Calu3 (cell line): ENCODE measurements around the gene CXCL6. TPM values are rescaled to one million over a fixed set of nuclear protein-coding genes. Genes with fewer than 3 reads are reported as not detected.
A peak's percentile ranks its signal among the peaks of the same experiment; 100 is the strongest.

Source experiments
- BruUV-seq: library from RNA; stranded (reverse); fragments of 400-500 nt; replicated peaks from 2 replicates; lab custom pipeline; 2021; lab: Mats Ljungman, UMichigan
- CTCF ChIA-PET: fragments of 300-600 bp; sonication (Branson Sonifier 250); formaldehyde crosslinking; loops from one replicate; lab custom pipeline; 2022; ENCODE audit warnings: antibody characterized with exemption; lab: Charles Lee
- DNase-seq: peaks from one replicate; pipeline ENCODE4 v3.0.0; 2022
- H3K27ac Mint-ChIP-seq: one replicate; pipeline ENCODE4 v1.8.0; 2022; ENCODE audit warnings: mixed read lengths; ENCODE audit not compliant: unreplicated experiment
- H3K27me3 Mint-ChIP-seq: one replicate; pipeline ENCODE4 v1.8.0; 2022; ENCODE audit warnings: mixed read lengths; ENCODE audit not compliant: unreplicated experiment
- H3K36me3 Mint-ChIP-seq: one replicate; pipeline ENCODE4 v1.8.0; 2022; ENCODE audit warnings: mild to moderate bottlenecking, moderate library complexity, mixed read lengths; ENCODE audit not compliant: insufficient read depth, unreplicated experiment
- H3K4me1 Mint-ChIP-seq: one replicate; pipeline ENCODE4 v1.8.0; 2022; ENCODE audit warnings: mild to moderate bottlenecking, low read depth, mixed read lengths; ENCODE audit not compliant: unreplicated experiment
- H3K4me3 Mint-ChIP-seq: one replicate; pipeline ENCODE4 v1.8.0; 2022; ENCODE audit warnings: mild to moderate bottlenecking, low read depth, moderate library complexity, mixed read lengths; ENCODE audit not compliant: unreplicated experiment
- H3K9me3 Mint-ChIP-seq: one replicate; pipeline ENCODE4 v1.8.0; 2022; ENCODE audit warnings: low read depth, mixed read lengths; ENCODE audit not compliant: unreplicated experiment
- CTCF ChIP-seq: fragments of 200-600 bp; IDR thresholded peaks from one replicate; pipeline ENCODE4 v1.8.0; 2022; ENCODE audit warnings: antibody characterized with exemption; ENCODE audit not compliant: unreplicated experiment
- intact Hi-C: fragments of 100-400 bp; cut with micrococcal nuclease; formaldehyde crosslinking; loops from one replicate; pipeline ENCODE4 v1.10.0; 2022; ENCODE audit not compliant: unreplicated experiment
- total RNA-seq: library from RNA; stranded (reverse); gene quantifications from 2 replicates; pipeline ENCODE4 v1.2.3, GENCODE V29; 2022

Gene CXCL6
- total RNA-seq, 1 experiment from 2014 or later: 91.0 TPM

GRCh38 chr4:73860181-73860580 is 23.7 kb downstream of the CXCL6 start:
- DNase-seq: no peak
- Mint-ChIP-seq H3K4me3 (no peak overlapping the region), H3K9me3 (no peaks in the 10 kb centered on the region), H3K4me1 (no peaks in the 10 kb centered on the region), H3K27ac (no peak overlapping the region), H3K27me3 (no peaks in the 10 kb centered on the region), H3K36me3 (no peaks in the 10 kb centered on the region)
- CTCF ChIA-PET: interaction anchor here (1.2 kb wide), 1 partner anchor 132 kb away, joined by 3 read pairs; no protein-coding TSS in a partner anchor
- BruUV-seq: no TSS peak
- no peak for TF ChIP-seq CTCF
- intact Hi-C loops: loop anchor here (10.0 kb wide), 1 partner anchor 275 kb away; no protein-coding TSS in a partner anchor

DNA sequence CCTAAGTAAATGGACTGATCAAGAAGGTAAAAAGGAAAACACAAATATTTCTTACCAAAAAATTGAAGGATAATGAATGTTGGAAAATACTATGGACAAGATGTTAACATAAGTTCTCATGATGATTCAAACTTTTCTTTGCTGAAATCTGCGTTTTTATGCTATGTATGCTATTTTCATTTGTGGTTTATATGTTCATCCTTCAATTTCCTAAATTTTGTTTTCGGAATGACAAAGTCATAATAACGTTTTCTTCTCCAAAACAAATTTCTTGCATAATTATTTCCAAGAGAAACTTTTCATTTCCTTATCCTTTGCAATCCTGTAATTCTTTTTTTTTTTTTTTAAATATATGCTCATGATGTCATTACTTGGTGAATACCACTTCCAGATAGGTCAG is 24.4 kb downstream of the CXCL6 start:
- Mint-ChIP-seq H3K4me1 (no peaks in the 10 kb centered on the region), H3K9me3 (no peaks in the 10 kb centered on the region), H3K36me3 (no peaks in the 10 kb centered on the region), H3K4me3 (no peak overlapping the region), H3K27ac (no peak overlapping the region), H3K27me3 (no peaks in the 10 kb centered on the region)
- CTCF ChIA-PET: no interaction called here
- no TSS peak for BruUV-seq
- DNase-seq: no peak
- intact Hi-C loops: loop anchor here (10.0 kb wide), 1 partner anchor 274 kb away; no protein-coding TSS in a partner anchor
- TF ChIP-seq CTCF: no peak

DNA sequence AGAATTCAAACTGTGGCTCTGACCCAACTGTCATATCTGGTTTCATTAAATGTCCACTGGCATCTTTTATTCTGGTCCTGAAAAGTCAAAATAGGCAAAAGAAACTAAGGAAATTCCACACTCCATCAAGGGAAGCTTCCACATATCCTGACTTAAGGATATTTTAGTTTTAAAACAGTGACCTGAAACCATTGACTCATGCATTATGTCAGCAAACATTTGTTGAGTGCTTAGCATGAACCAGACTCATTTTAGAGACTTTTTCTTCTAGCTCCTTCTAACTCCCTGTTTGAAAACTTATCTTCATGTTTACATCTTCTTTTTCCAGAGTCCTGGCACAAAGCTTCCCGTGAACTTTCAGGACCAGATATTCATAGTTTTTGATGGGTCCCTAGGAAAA is 25.8 kb downstream of the CXCL6 start:
- no TSS peak for BruUV-seq
- no peak overlapping the region for H3K4me3 Mint-ChIP-seq
- CTCF ChIA-PET: interaction anchor here (0.6 kb wide), 1 partner anchor 42 kb away, joined by 3 read pairs; no protein-coding TSS in a partner anchor
- no peaks in the 10 kb centered on the region for H3K4me1 Mint-ChIP-seq
- no peak for TF ChIP-seq CTCF
- no peaks in the 10 kb centered on the region for H3K36me3 Mint-ChIP-seq
- no peak overlapping the region for H3K27ac Mint-ChIP-seq
- intact Hi-C loops: loop anchor here (10.0 kb wide), 1 partner anchor 272 kb away; no protein-coding TSS in a partner anchor
- H3K27me3 Mint-ChIP-seq: no peaks in the 10 kb centered on the region
- DNase-seq: no peak
- no peaks in the 10 kb centered on the region for H3K9me3 Mint-ChIP-seq

- Mint-ChIP-seq H3K27me3 (no peaks in the 10 kb centered on the region), H3K36me3 (peaks cover 16% of the 10 kb centered on the region), H3K27ac (no peak overlapping the region), H3K9me3 (no peaks in the 10 kb centered on the region), H3K4me1 (peaks cover 8% of the 10 kb centered on the region), H3K4me3 (no peak overlapping the region)
- BruUV-seq: no TSS peak
- TF ChIP-seq CTCF: peak; percentile 68
- DNase-seq: peak; percentile 43
- CTCF ChIA-PET: interaction anchor here (0.7 to 1.2 kb wide), 9 partner anchors 8 to 270 kb away, joined by 3 to 12 read pairs (median 5); partner anchors contain the start of gene CXCL8
- intact Hi-C loops: loop anchor here (2.0 to 10.0 kb wide), 2 partner anchors 26 to 270 kb away; no protein-coding TSS in a partner anchor
Measured at GRCh38 chr4:73864365-73864764, 27.9 kb downstream of the CXCL6 start.
